NCI-H774 (cell line): Measurements from ENCODE around the gene MUC4.

ENCODE experiments used
- DNase-seq: peaks from one replicate; lab custom pipeline; 2025; lab: John Stamatoyannopoulos, UW

The MUC4 gene

GRCh38 chr3:195699860-195700259, 111.9 kb downstream of the MUC4 start:
- no peak for DNase-seq

GRCh38 chr3:195699388-195699771, 112.3 kb downstream of the MUC4 start:
- no peak for DNase-seq

- no peak for DNase-seq
Observed at GRCh38 chr3:195698647-195699387, 112.9 kb downstream of the MUC4 start.

- DNase-seq = no peak
Observed at GRCh38 chr3:195698325-195698646, 113.4 kb downstream of the MUC4 start.

GRCh38 chr3:195697582-195698324, 114.0 kb downstream of the MUC4 start:
- no peak for DNase-seq
